Trophoblast cell (in vitro differentiated cells and primary cell): ENCODE measurements around the gene FBXO5.
A peak's percentile ranks its signal among the peaks of the same experiment; 100 is the strongest.
"Not testable (repeated sequence)": the region's sequence is repeated elsewhere in the genome, so short reads cannot be mapped to it uniquely, and the experiment has no call there.

Experiments
- DNase-seq, 2 donors: peaks; one replicate each; pipeline ENCODE4 v3.0.0-alpha.2; 2016
- H2AFZ ChIP-seq: 2 replicates; pipeline ENCODE4 v1.6.1; 2013; ENCODE audit warnings: low read length, moderate library complexity, mild to moderate bottlenecking; ENCODE audit not compliant: insufficient read depth, poor library complexity
- H2AK5ac ChIP-seq: 2 replicates; pipeline ENCODE4 v1.6.1; 2013; ENCODE audit warnings: mild to moderate bottlenecking, low read length
- H2BK120ac ChIP-seq: 2 replicates; pipeline ENCODE4 v1.6.1; 2013; ENCODE audit warnings: low read length, mild to moderate bottlenecking, moderate library complexity; ENCODE audit not compliant: insufficient read depth, poor library complexity
- H2BK12ac ChIP-seq: 2 replicates; pipeline ENCODE4 v1.6.1; 2013; ENCODE audit warnings: mild to moderate bottlenecking, low read length, moderate library complexity
- H2BK5ac ChIP-seq: 2 replicates; pipeline ENCODE4 v1.6.1; 2013; ENCODE audit warnings: low read length, low read depth, moderate library complexity, mild to moderate bottlenecking; ENCODE audit not compliant: poor library complexity
- H3K14ac ChIP-seq: 2 replicates; pipeline ENCODE4 v1.6.1; 2013; ENCODE audit warnings: mild to moderate bottlenecking, low read length
- H3K18ac ChIP-seq: 2 replicates; pipeline ENCODE4 v1.6.1; 2013; ENCODE audit warnings: mild to moderate bottlenecking, low read length
- H3K23ac ChIP-seq: 2 replicates; pipeline ENCODE4 v1.6.1; 2013; ENCODE audit warnings: low read length
- H3K27ac ChIP-seq: 2 replicates; pipeline ENCODE4 v1.5.1; 2013; ENCODE audit warnings: low read depth, mild to moderate bottlenecking, inconsistent platforms, low read length, moderate library complexity
- H3K27me3 ChIP-seq: 2 replicates; pipeline ENCODE4 v1.6.1; 2013; ENCODE audit warnings: inconsistent platforms, mild to moderate bottlenecking, low read length, moderate library complexity; ENCODE audit not compliant: insufficient read depth
- H3K36me3 ChIP-seq, 2 experiments: 1 replicate in 1 of 2; 2 replicates in 1 of 2; pipeline ENCODE4 v1.6.1; 2013; ENCODE audit warnings: low read length in 2 of 2, mild to moderate bottlenecking in 2 of 2, moderate library complexity in 1 of 2; ENCODE audit not compliant: insufficient read depth in 2 of 2, control insufficient read depth in 1 of 2
- H3K4ac ChIP-seq: 2 replicates; pipeline ENCODE4 v1.6.1; 2013; ENCODE audit warnings: low read depth, mild to moderate bottlenecking, low read length, moderate library complexity
- H3K4me1 ChIP-seq, 2 experiments: 1 replicate in 1 of 2; 2 replicates in 1 of 2; pipeline ENCODE4 v1.6.1; 2013; ENCODE audit warnings: low read length in 2 of 2, mild to moderate bottlenecking in 2 of 2, moderate library complexity in 1 of 2; ENCODE audit not compliant: insufficient read depth in 2 of 2, control insufficient read depth in 1 of 2
- H3K4me2 ChIP-seq: 2 replicates; pipeline ENCODE4 v1.6.1; 2013; ENCODE audit warnings: inconsistent platforms, mild to moderate bottlenecking, low read length, moderate library complexity
- H3K4me3 ChIP-seq: 2 replicates; pipeline ENCODE4 v1.5.1; 2013; ENCODE audit warnings: mild to moderate bottlenecking, low read depth, low read length, inconsistent platforms
- H3K79me1 ChIP-seq: one replicate; pipeline ENCODE4 v1.6.1; 2013; ENCODE audit warnings: low read length
- H3K79me2 ChIP-seq: 2 replicates; pipeline ENCODE4 v1.6.1; 2013; ENCODE audit warnings: low read length, mild to moderate bottlenecking; ENCODE audit not compliant: control insufficient read depth, insufficient read depth, poor library complexity
- H3K9ac ChIP-seq: 2 replicates; pipeline ENCODE4 v1.6.1; 2013; ENCODE audit warnings: mild to moderate bottlenecking, low read length
- H3K9me3 ChIP-seq: 2 replicates; pipeline ENCODE4 v1.6.1; 2013; ENCODE audit warnings: low read depth, mild to moderate bottlenecking, control low read depth, inconsistent platforms, low read length; ENCODE audit not compliant: insufficient read depth
- H4K12ac ChIP-seq: 2 replicates; pipeline ENCODE4 v1.6.1; 2013; ENCODE audit warnings: low read depth, mild to moderate bottlenecking, low read length, moderate library complexity
- H4K8ac ChIP-seq: 2 replicates; pipeline ENCODE4 v1.6.1; 2013; ENCODE audit warnings: low read depth, mild to moderate bottlenecking, low read length, moderate library complexity
- H4K91ac ChIP-seq: one replicate; pipeline ENCODE4 v1.6.1; 2013; ENCODE audit warnings: low read depth, mild to moderate bottlenecking, low read length, moderate library complexity
- WGBS: extraction: QIAGEN DNeasy Blood & Tissue Kit; methylation state at CpG from one replicate; pipeline ENCODE4 v1.1.7; 2013; ENCODE audit warnings: missing lambda C conversion rate; ENCODE audit not compliant: insufficient read length, insufficient coverage; ENCODE audit errors: extremely low coverage; 5-methylcytosine and 5-hydroxymethylcytosine counted together

Gene FBXO5

DNA sequence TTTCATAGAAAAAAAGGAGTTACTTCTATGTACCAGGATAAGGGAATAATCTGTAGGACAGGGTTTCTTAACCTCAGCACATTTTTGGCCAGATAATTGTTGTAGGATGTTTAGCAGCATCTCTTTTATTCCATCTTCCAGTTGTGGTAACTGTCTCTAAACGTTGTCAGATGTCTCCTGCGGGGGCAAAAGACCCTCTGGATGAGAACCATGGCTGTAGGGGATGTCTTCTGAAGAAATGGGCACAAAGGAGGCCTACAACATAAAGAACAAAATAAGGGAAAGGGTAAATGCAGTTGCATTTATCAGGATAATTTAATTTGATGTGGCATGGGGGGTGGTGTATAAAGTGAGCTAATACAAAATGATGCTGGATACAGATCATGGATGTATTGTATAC is 4.1 kb upstream of the FBXO5 start:
- H4K91ac ChIP-seq: no peak overlapping the region
- H3K27me3 ChIP-seq: no peaks in the 10 kb centered on the region
- H3K4me2 ChIP-seq: no peak overlapping the region
- H2BK120ac ChIP-seq: no peak overlapping the region
- WGBS: no CpG with 5 or more reads among the region's 2 CpGs
- H2AK5ac ChIP-seq: no peak overlapping the region
- no peak overlapping the region for H2BK12ac ChIP-seq
- peaks cover 5 to 6% of the 10 kb centered on the region in 2 experiments for H3K36me3 ChIP-seq
- no peak overlapping the region for H4K12ac ChIP-seq
- H3K14ac ChIP-seq: no peak overlapping the region
- H3K23ac ChIP-seq: no peak overlapping the region
- H3K79me2 ChIP-seq: peaks cover 16% of the 10 kb centered on the region
- peaks cover 8% of the 10 kb centered on the region for H3K79me1 ChIP-seq
- no peak overlapping the region for H2AFZ ChIP-seq
- H3K18ac ChIP-seq: no peak overlapping the region
- H2BK5ac ChIP-seq: no peak overlapping the region
- no peak overlapping the region for H3K4me3 ChIP-seq
- no peak overlapping the region for H3K9ac ChIP-seq
- no peak overlapping the region for H3K27ac ChIP-seq
- H3K4ac ChIP-seq: no peak overlapping the region
- no peak for DNase-seq
- no peaks in the 10 kb centered on the region for H3K9me3 ChIP-seq
- no peak overlapping the region for H4K8ac ChIP-seq
- peaks cover 0 to 3% of the 10 kb centered on the region in 2 experiments for H3K4me1 ChIP-seq

DNA sequence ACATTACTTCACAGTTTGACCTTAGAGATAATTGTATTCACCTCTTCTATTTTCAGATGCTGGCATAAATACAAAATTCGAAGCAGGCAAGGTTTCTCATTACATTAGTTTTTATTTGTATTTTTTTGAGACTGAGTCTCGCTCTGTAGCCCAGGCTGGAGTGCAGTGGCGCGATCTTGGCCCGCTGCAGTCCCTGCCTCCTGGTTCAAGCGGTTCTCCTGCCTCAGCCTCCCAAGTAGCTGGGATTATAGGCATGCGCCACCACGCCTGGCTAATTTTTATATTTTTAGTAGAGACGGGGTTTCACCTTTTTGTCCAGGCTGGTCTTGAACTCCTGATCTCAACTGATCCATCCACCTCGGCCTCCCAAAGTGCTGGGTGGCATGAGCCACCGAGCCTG is 2.5 kb upstream of the FBXO5 start:
- H2BK5ac ChIP-seq, H2AK5ac ChIP-seq, H3K14ac ChIP-seq, H3K27me3 ChIP-seq, H3K79me1 ChIP-seq, H4K12ac ChIP-seq, H3K23ac ChIP-seq, H3K4me3 ChIP-seq, H3K4me2 ChIP-seq, DNase-seq, H2BK12ac ChIP-seq, H3K4me1 ChIP-seq, H4K91ac ChIP-seq, H4K8ac ChIP-seq, H3K9ac ChIP-seq, H2BK120ac ChIP-seq, H3K9me3 ChIP-seq, H3K36me3 ChIP-seq, H3K27ac ChIP-seq, H2AFZ ChIP-seq, H3K18ac ChIP-seq: not testable (repeated sequence)
- H3K79me2 ChIP-seq: peaks cover 16% of the 10 kb centered on the region
- no CpG with 5 or more reads among the region's 11 CpGs for WGBS
- peak overlapping the region; percentile 75 for H3K4ac ChIP-seq

GRCh38 chr6:152984513-152984872 is 1.7 kb upstream of the FBXO5 start:
- no peak overlapping the region for H3K4ac ChIP-seq
- no peak overlapping the region for H3K9ac ChIP-seq
- peaks cover 0 to 3% of the 10 kb centered on the region in 2 experiments for H3K36me3 ChIP-seq
- H2BK120ac ChIP-seq: no peak overlapping the region
- H3K14ac ChIP-seq: no peak overlapping the region
- H4K91ac ChIP-seq: no peak overlapping the region
- no peak overlapping the region for H2AFZ ChIP-seq
- H3K27me3 ChIP-seq: no peaks in the 10 kb centered on the region
- no peak overlapping the region for H4K12ac ChIP-seq
- no peak overlapping the region for H2AK5ac ChIP-seq
- peaks cover 0 to 3% of the 10 kb centered on the region in 2 experiments for H3K4me1 ChIP-seq
- no peak overlapping the region for H4K8ac ChIP-seq
- no CpG with 5 or more reads among the region's 7 CpGs for WGBS
- DNase-seq: no peak
- H2BK12ac ChIP-seq: no peak overlapping the region
- peaks cover 8% of the 10 kb centered on the region for H3K79me1 ChIP-seq
- H3K23ac ChIP-seq: no peak overlapping the region
- H3K4me3 ChIP-seq: no peak overlapping the region
- H3K27ac ChIP-seq: peak overlapping the region; percentile 28
- no peak overlapping the region for H3K18ac ChIP-seq
- H3K9me3 ChIP-seq: no peaks in the 10 kb centered on the region
- H2BK5ac ChIP-seq: no peak overlapping the region
- H3K4me2 ChIP-seq: peak overlapping the region; percentile 99
- peaks cover 18% of the 10 kb centered on the region for H3K79me2 ChIP-seq

DNA sequence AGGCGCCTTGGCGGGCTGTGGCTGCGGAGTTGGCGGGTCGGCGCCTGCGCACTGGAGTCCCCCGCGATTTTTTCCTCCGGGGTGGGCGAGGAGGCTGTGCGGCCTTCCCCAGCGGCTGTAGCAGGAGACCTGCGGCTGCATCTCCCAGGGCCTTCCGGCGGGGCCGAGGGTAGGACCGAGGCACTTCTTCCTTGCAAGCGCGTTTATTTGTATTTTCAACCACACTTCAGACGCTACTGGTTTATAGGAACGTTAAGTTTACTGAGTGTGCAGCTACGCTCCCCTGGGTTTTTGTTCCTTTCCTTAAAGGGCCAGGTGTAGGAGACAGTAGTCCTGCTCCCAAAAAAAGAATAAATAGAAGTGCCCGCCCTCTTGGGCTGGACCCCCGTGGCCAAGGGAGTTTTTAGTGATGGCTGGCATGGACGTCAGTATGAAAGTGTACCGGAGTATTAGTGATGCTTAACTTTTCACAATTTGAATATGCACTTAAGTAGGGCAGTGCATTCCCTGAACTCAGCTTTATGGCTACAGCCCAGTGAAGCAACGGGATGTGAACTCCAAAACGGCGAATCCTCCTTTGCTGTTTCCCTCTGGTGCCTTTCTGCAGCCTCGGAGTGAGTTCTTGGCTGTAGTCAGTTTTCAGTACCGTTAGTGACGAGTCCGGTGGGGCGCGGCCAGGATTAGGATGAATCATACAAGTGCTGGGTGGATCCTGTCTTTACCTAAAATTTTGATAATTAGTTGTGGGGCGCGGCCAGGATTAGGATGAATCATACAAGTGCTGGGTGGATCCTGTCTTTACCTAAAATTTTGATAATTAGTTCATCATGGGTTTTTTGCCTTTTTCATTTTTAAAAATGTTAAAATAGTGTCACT is 1.0 kb upstream of the FBXO5 start:
- H3K4me3 ChIP-seq: peak overlapping the region; percentile 77
- peak overlapping the region; percentile 58 for H2BK120ac ChIP-seq
- peaks cover 0 to 3% of the 10 kb centered on the region in 2 experiments for H3K36me3 ChIP-seq
- no peaks in the 10 kb centered on the region for H3K9me3 ChIP-seq
- peak overlapping the region; percentile 84 for H4K91ac ChIP-seq
- peak overlapping the region; percentile 70 for H3K4ac ChIP-seq
- no peaks in the 10 kb centered on the region for H3K27me3 ChIP-seq
- peak overlapping the region; percentile 86 for H3K14ac ChIP-seq
- H3K9ac ChIP-seq: peak overlapping the region; percentile 87
- peaks cover 8% of the 10 kb centered on the region for H3K79me1 ChIP-seq
- no peak overlapping the region for H2BK12ac ChIP-seq
- H4K8ac ChIP-seq: peak overlapping the region; percentile 91
- WGBS: no CpG with 5 or more reads among the region's 38 CpGs
- peak overlapping the region; percentile 67 for H2AFZ ChIP-seq
- H2AK5ac ChIP-seq: peak overlapping the region; percentile 53
- peak overlapping the region; percentile 95 for H3K27ac ChIP-seq
- H3K79me2 ChIP-seq: peaks cover 18% of the 10 kb centered on the region
- H4K12ac ChIP-seq: peak overlapping the region; percentile 94
- DNase-seq: peak; percentile 97 to 98
- no peak overlapping the region for H3K23ac ChIP-seq
- peak overlapping the region; percentile 99 for H3K4me2 ChIP-seq
- peak overlapping the region; percentile 43 for H2BK5ac ChIP-seq
- peaks cover 0 to 3% of the 10 kb centered on the region in 2 experiments for H3K4me1 ChIP-seq
- H3K18ac ChIP-seq: peak overlapping the region; percentile 89
